ENCODE results near the gene FBXL16. TPM values are rescaled to one million over a fixed set of nuclear protein-coding genes. Genes with fewer than 3 reads are reported as not detected.

The FBXL16 gene
- total RNA-seq, 1 donor from 2014 or later, result not detected

- no peak overlapping the region for H3K4me3 ChIP-seq
- H3K27ac ChIP-seq, result no peak overlapping the region
- no peaks in the 10 kb centered on the region for H3K27me3 ChIP-seq
- peaks cover 23 to 25% of the 10 kb centered on the region in 2 donors for H3K36me3 ChIP-seq
- H3K4me1 ChIP-seq, result peaks cover 14 to 20% of the 10 kb centered on the region in 2 donors
- no peak for DNase-seq (ENCODE audit: low spot score in 2 of 2)
- H3K9me3 ChIP-seq, result no peaks in the 10 kb centered on the region
- TF ChIP-seq CTCF (IDR thresholded peaks at IDR 0.05), result no peak
- intact Hi-C loops (cut with DNase I), result no loop called here
Measured at GRCh38 chr16:676913-677312, 28.7 kb downstream of the FBXL16 start.

DNA sequence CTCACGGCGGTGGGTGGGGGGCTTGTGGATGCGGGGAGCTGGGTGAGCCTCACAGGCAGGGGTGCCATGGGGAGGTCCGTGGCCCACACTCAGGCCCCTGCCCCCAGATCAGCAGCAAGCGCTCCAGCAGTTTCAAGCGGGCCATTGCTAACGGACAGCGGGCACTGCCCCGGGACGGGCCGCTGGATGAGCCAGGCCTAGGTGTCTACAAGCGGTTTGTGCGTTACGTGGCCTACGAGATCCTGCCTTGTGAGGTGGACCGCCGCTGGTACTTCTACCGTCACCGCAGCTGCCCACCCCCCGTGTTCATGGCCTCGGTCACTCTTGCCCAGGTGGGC lies 29.1 kb downstream of the FBXL16 start:
- Histone ChIP-seq H3K27me3 (no peaks in the 10 kb centered on the region), H3K9me3 (no peaks in the 10 kb centered on the region), H3K4me1 (peaks cover 11 to 16% of the 10 kb centered on the region in 2 donors), H3K4me3 (no peak overlapping the region), H3K36me3 (peaks cover 23 to 25% of the 10 kb centered on the region in 2 donors), H3K27ac (no peak overlapping the region)
- no peak for TF ChIP-seq CTCF (IDR thresholded peaks at IDR 0.05)
- no peak for DNase-seq (ENCODE audit: low spot score in 2 of 2)
- intact Hi-C loops (cut with DNase I), result no loop called here

DNA sequence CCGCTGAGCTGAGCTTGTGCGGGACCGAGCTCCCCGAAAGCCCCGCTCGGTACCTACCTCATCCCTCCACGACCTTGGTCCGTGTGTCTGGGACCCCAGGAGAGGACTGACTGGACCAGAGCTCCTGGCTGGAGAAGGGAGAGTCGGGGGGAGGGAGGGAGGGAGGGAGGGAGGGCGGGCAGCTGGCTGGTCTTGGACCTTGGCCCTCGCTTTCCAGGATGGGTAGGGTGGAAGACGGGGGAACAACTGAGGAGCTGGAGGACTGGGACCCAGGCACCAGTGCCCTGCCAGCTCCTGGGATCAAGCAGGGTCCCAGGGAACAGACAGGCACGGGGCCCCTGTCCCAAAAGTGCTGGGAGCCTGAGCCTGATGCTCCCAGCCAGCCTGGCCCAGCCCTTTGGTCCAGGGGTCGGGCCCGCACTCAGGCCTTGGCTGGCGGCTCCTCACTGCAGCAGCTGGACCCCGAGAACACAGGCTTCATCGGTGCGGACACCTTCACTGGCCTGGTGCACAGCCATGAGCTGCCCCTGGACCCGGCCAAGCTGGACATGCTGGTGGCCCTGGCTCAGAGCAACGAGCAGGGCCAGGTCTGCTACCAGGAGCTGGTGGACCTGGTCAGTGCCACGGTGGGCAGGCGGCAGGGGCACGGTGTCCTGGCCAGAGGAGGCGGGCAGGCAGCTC lies 29.6 kb downstream of the FBXL16 start:
- Histone ChIP-seq H3K27me3 (no peaks in the 10 kb centered on the region), H3K4me1 (peaks cover 6 to 11% of the 10 kb centered on the region in 2 donors), H3K36me3 (peaks cover 28% of the 10 kb centered on the region in 2 donors), H3K9me3 (no peaks in the 10 kb centered on the region), H3K4me3 (peak overlapping the region; percentile 48 to 56), H3K27ac (no peak overlapping the region)
- DNase-seq (ENCODE audit: low spot score in 2 of 2), result no peak
- intact Hi-C loops (cut with DNase I), result no loop called here
- no peak for TF ChIP-seq CTCF (IDR thresholded peaks at IDR 0.05)

DNA sequence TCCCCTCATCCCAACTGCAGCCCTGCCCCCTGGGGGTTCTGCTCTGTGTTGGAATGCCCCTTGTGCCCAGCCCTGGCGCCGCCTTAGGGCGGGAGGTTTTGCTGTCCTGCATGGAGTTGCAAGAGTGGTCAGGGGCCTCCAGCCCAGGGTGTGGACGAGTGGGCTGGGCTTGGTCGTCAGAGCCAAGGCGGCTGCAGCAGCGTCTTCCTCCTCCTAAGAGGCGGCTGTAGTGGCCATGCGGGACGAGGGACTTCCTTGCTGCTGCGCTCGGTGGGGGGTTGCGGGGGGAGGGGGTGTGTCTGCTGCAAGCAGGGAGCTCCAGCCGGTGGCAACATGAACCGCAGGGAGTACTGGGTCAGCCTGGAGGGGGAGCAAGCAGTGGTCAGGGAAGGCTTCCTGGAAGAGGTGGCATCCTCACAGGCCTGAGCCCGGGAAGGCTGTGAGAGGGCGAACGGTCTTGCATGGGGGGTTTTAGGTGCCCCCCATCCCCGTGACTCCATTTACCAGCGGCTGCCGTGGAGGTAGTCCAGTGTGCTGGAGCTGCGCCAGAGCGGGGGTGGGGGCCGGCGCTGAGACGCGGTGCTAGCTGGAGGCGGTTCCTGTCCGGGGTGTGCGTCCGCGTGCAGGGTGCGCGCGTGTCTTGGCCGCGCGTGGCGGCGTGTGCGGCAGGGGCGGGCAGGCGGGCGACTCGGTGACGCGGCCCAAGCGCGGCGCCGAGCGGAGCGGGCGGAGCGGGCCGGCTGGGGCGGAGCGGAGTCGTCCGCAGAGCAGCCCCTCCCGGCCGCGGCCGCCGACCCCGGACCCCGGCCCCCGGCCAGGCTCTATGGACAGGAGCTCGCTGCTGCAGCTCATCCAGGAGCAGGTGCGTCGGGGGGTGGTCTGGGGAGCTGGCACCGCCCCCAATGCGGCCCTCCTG lies 30.4 kb downstream of the FBXL16 start, which contains the start of gene RHBDL1:
Gene RHBDL1 (plus strand): TSS at position 704 of the 916 bp plus-strand sequence. CDS start 120 bp downstream, at position 824.
- Histone ChIP-seq H3K9me3 (no peaks in the 10 kb centered on the region), H3K4me3 (peak within 1 kb of the TSS; percentile 48 to 56), H3K27ac (no peak within 1 kb of the TSS), H3K27me3 (no peaks in the 10 kb centered on the region), H3K4me1 (peaks cover 0 to 7% of the 10 kb centered on the region in 2 donors), H3K36me3 (peaks cover 36% of the 10 kb centered on the region in 2 donors)
- no peak for TF ChIP-seq CTCF (IDR thresholded peaks at IDR 0.05)
- no peak for DNase-seq (ENCODE audit: low spot score in 2 of 2)
- intact Hi-C loops (cut with DNase I), result no loop called here

- H3K9me3 ChIP-seq, result no peaks in the 10 kb centered on the region
- no peak for DNase-seq (ENCODE audit: low spot score in 2 of 2)
- peaks cover 0 to 7% of the 10 kb centered on the region in 2 donors for H3K4me1 ChIP-seq
- no peaks in the 10 kb centered on the region for H3K27me3 ChIP-seq
- TF ChIP-seq CTCF (IDR thresholded peaks at IDR 0.05), result no peak
- intact Hi-C loops (cut with DNase I), result no loop called here
- H3K36me3 ChIP-seq, result peaks cover 44 to 45% of the 10 kb centered on the region in 2 donors
- H3K4me3 ChIP-seq, result no peak overlapping the region
- H3K27ac ChIP-seq, result no peak overlapping the region
Measured at GRCh38 chr16:674214-674881, 31.3 kb downstream of the FBXL16 start.

Data from ascending aorta (tissue), 2 donors.